GM21528 (cell line): ENCODE results near the gene SCN2A.
"Not testable (repeated sequence)": the region's sequence is repeated elsewhere in the genome, so short reads cannot be mapped to it uniquely, and the experiment has no call there.

Source experiments
- ATAC-seq: cut with Tn5 transposase; IDR thresholded peaks from one replicate; pipeline ENCODE4 v1.9.1; 2021; ENCODE audit warnings: mild to moderate bottlenecking, moderate library complexity; ENCODE audit not compliant: unreplicated experiment, low FRiP score

Gene SCN2A

GRCh38 chr2:165248238-165248637 lies 9.0 kb downstream of the SCN2A start:
- no peak for ATAC-seq

DNA sequence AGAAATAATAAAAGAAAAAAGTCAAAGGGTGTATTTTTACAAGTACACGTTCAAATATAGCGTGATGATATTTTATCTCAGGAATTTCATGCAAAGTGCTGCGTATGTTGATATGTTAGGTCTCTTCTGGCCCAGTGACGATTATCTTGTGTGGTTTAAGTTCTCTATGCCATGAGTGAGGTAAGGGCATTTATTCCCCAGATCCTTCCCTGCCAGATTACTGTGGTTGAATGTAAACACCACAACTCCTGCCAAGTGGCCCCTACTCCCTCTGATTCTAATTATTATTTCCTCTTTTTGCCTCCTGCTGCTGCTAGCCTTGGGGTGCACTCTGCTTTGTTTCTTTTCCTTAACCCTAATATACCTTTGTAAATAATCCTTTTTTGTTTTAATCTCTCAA lies 12.2 kb downstream of the SCN2A start:
- ATAC-seq: no peak

- no peak for ATAC-seq
Observed at GRCh38 chr2:165253178-165253577, 14.0 kb downstream of the SCN2A start.

DNA sequence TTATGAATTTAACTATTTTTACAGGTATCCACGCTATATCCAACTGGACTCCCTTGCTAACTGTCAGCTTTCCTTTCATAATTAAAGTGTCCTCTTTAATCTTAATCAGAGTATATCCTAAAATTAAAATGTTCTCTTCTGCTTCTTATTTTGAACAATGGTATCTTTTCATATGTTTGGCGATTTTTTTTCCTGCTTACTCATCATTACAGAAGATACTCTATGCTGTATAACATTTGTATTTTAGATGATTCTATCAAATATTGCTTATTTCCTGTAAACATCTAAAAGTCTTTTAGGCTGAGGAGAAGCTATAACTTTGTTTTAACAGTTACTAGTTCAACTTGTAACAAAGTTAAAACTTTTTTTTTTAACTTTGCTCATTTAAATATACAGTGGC lies 17.4 kb downstream of the SCN2A start:
- no peak for ATAC-seq

DNA sequence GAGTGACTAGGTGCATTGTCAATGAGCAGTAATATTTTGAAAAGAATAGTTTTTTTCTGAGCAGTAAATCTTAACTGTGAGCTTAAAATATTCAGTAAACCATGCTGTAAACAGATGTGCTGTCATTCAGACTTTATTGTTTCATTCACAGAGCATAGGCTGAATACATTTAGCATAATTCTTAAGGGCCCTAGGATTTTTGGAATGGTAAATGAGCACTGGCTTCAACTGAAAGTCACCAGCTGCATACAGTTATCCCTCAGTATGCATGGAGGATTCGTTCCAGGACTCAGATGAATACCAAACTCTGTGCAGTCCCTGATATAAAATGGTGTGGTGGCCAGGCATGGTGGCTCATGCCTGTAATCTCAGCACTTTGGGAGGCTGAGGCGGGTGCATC lies 21.1 kb downstream of the SCN2A start:
- not testable (repeated sequence) for ATAC-seq

GRCh38 chr2:165268754-165269153 lies 29.5 kb downstream of the SCN2A start:
- ATAC-seq: peak; percentile 71

GRCh38 chr2:165273176-165273575 lies 34.0 kb downstream of the SCN2A start:
- no peak for ATAC-seq

DNA sequence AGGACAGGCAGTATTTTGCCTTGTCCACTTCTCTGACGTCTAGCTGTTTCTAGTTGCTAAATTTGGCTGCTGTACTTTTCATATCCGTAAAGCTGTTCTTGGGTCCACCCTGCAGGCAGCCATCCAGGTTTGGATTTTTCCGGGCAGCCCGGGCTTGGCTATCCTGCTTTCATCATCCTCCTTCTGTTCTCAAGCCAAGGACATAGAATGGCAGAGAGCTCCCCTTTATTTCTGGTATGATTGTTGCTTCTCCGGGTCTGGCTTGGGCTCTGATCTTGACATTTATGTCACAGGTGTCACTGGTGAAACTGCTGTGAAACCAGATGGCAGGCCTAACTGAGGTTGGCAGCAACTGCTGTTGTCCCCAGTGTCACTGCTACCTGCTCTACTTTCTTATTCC lies 35.5 kb downstream of the SCN2A start:
- ATAC-seq: no peak

- ATAC-seq: no peak
Observed at GRCh38 chr2:165275932-165276331, 36.7 kb downstream of the SCN2A start.

DNA sequence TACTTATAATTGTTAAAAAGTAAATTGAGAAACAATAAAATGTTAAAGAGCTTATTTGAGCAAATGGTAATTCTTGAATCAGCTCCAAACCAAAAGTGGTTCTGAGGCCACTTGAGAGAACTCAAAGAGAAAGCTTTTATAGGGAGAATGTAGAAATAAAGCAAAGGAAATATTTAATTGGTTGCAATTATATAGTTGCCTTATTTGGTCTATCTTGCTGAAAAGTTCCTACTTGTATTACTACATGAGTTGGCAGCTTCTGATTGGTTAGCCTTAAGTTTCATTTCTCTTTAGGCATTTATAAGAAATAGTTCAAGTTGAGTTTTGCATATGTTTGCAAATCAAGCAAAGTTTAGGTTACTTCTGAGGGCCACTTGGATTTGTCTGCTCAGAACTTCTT lies 38.1 kb downstream of the SCN2A start:
- no peak for ATAC-seq

GRCh38 chr2:165277860-165278656 lies 38.8 kb downstream of the SCN2A start:
- no peak for ATAC-seq

- no peak for ATAC-seq
Observed at GRCh38 chr2:165280356-165280755, 41.1 kb downstream of the SCN2A start.

DNA sequence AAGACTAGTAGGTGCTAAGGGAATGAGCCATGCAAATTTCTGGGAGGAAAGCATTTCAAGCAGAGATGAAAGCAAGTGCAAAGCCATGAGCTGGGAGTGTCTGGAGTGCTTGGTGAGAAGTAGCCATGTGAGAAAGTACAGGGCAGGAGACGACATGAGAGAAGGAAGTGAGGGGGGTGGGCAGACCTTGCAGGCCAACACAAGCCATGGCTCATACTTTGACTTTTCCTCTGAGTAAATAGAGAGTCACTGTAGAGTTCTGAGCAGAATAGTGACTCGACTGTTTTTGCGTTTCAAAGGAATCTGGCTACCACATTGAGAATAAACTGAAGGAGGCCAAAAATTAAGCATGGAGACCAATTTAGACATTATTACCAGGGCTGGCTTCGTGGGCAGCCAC lies 42.2 kb downstream of the SCN2A start:
- ATAC-seq: no peak

- ATAC-seq: no peak
Observed at GRCh38 chr2:165283342-165283741, 44.1 kb downstream of the SCN2A start.

DNA sequence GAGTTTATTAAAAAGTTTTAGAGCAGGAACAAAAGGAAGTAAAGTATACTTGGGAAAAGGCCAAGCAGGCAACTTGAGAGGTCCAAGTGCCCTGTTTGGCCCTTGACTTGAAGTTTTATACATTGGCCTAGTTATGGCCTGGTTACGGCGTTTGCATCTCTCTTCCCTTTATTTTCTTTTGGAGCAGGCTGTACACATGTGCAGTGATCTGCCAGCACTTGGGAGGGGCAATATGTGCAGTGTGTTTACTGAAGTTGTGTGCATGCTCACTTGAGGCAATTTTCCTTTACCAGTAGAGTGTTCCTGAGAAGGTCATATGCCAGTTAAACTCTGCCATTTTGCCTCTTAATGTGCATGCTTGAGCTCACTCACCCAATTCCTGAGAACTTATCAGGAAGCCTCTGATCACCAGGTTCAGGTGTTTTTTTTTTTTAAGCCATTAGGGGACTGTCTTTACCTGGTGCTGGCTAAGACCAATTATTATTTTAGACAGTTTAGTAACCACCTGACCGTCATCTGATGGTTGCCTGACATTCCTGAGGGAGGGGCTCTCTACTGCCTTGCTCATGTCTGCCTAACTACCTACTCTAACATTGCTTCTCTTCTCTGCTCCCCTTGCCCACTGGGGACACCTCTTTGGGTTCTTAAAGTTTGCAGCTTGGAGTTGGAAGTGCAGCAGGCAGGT lies 48.0 kb downstream of the SCN2A start:
- ATAC-seq: no peak

DNA sequence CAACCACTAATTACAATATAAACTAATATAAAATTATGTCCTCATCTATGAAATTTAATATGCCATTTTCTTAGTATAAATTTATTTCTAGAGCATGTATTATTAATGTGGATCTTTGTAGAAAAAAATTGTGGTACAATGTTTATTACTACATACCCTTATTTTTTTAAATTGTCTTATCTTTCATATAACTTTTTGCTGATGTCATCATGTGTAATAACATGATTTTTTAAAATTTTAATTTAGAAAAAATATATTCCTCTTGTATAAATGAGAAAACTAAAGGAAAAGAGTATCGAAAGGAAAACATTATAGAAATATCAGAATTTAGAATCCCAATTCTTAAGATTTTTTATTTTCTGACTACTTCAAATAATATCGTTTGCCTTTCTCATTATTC lies 49.9 kb downstream of the SCN2A start:
- no peak for ATAC-seq

GRCh38 chr2:165293440-165294420 lies 54.5 kb downstream of the SCN2A start:
- ATAC-seq: peak; percentile 100

GRCh38 chr2:165294912-165295311 lies 55.7 kb downstream of the SCN2A start:
- no peak for ATAC-seq

GRCh38 chr2:165295643-165296042 lies 56.4 kb downstream of the SCN2A start:
- ATAC-seq: no peak

- no peak for ATAC-seq
Observed at GRCh38 chr2:165305391-165306096, 66.3 kb downstream of the SCN2A start.
